Left renal pelvis (tissue), 4 donors: Measurements from ENCODE around the gene CBFA2T3. TPM values are rescaled to one million over a fixed set of nuclear protein-coding genes. Genes with fewer than 3 reads are reported as not detected.

ENCODE experiments used
- DNase-seq, 4 donors: peaks; one replicate each; pipeline ENCODE4 v3.0.0-alpha.2; 2013; ENCODE audit warnings: low read depth in 4 of 4, low spot score in 3 of 4
- polyA plus RNA-seq, 4 donors: library from polyadenylated mRNA; unstranded; fragments of 120-200 nt; gene quantifications; one replicate each; pipeline ENCODE4 v1.2.1, GENCODE V29; 2013; ENCODE audit not compliant: insufficient read length in 4 of 4

CBFA2T3 gene
- polyA plus RNA-seq, 4 donors = 2.7 to 3.5 (median 3.2) TPM

GRCh38 chr16:88941913-88942909 lies 34.8 kb downstream of the CBFA2T3 start:
- no peak for DNase-seq

- DNase-seq = no peak
Observed at GRCh38 chr16:88940862-88941817, 35.9 kb downstream of the CBFA2T3 start.

GRCh38 chr16:88939972-88940861 lies 36.8 kb downstream of the CBFA2T3 start:
- DNase-seq = no peak

GRCh38 chr16:88939245-88939971 lies 37.6 kb downstream of the CBFA2T3 start:
- no peak for DNase-seq

GRCh38 chr16:88938777-88939244 lies 38.2 kb downstream of the CBFA2T3 start:
- DNase-seq = no peak

- no peak for DNase-seq
Observed at GRCh38 chr16:88938119-88938776, 38.8 kb downstream of the CBFA2T3 start.

- no peak for DNase-seq
Observed at GRCh38 chr16:88937206-88937621, 39.8 kb downstream of the CBFA2T3 start.

- DNase-seq = no peak
Observed at GRCh38 chr16:88936556-88937205, 40.3 kb downstream of the CBFA2T3 start.

- DNase-seq = no peak
Observed at GRCh38 chr16:88936008-88936555, 40.9 kb downstream of the CBFA2T3 start.

GRCh38 chr16:88934066-88934667 lies 42.8 kb downstream of the CBFA2T3 start:
- no peak for DNase-seq

- no peak for DNase-seq
Observed at GRCh38 chr16:88932929-88933328, 44.1 kb downstream of the CBFA2T3 start.

GRCh38 chr16:88931936-88932335 lies 45.1 kb downstream of the CBFA2T3 start:
- DNase-seq = no peak

- DNase-seq = no peak
Observed at GRCh38 chr16:88931373-88931900, 45.6 kb downstream of the CBFA2T3 start.

- no peak for DNase-seq
Observed at GRCh38 chr16:88930716-88931115, 46.3 kb downstream of the CBFA2T3 start.

- no peak for DNase-seq
Observed at GRCh38 chr16:88929091-88929445, 47.9 kb downstream of the CBFA2T3 start.

GRCh38 chr16:88928405-88929090 lies 48.5 kb downstream of the CBFA2T3 start:
- DNase-seq = no peak

GRCh38 chr16:88927661-88928060 lies 49.3 kb downstream of the CBFA2T3 start:
- no peak for DNase-seq
